HEK293T (cell line): ENCODE data around the gene STARD13.

ENCODE experiments used
- CTBP1 ChIP-seq: fragments of 450-650 bp; IDR thresholded peaks from 2 replicates; pipeline ENCODE4 v1.6.1; 2016; ENCODE audit warnings: borderline replicate concordance
- NFRKB ChIP-seq: fragments of 450-650 bp; IDR thresholded peaks from 2 replicates; pipeline ENCODE4 v1.6.1; 2016; ENCODE audit warnings: mild to moderate bottlenecking, moderate library complexity

GRCh38 chr13:33276570-33276969 lies 9.0 kb downstream of the STARD13 start:
- TF ChIP-seq NFRKB = no peak
- TF ChIP-seq CTBP1 = no peak
